CD4-positive, alpha-beta T cell treated with Interleukin-6 at 100 ng/mL for 8 hours (primary cell): ENCODE results near the gene CBARP.

Source experiments
- DNase-seq: peaks from one replicate; pipeline ENCODE4 v3.0.0-alpha.2; 2020; ENCODE audit warnings: mixed read lengths, low spot score

CBARP gene

GRCh38 chr19:1237754-1238368 is at the start of gene CBARP:
Gene CBARP (minus strand): TSS chr19:1238005. CDS start chr19:1236100, 1,905 bp downstream.
- no peak for DNase-seq

DNA sequence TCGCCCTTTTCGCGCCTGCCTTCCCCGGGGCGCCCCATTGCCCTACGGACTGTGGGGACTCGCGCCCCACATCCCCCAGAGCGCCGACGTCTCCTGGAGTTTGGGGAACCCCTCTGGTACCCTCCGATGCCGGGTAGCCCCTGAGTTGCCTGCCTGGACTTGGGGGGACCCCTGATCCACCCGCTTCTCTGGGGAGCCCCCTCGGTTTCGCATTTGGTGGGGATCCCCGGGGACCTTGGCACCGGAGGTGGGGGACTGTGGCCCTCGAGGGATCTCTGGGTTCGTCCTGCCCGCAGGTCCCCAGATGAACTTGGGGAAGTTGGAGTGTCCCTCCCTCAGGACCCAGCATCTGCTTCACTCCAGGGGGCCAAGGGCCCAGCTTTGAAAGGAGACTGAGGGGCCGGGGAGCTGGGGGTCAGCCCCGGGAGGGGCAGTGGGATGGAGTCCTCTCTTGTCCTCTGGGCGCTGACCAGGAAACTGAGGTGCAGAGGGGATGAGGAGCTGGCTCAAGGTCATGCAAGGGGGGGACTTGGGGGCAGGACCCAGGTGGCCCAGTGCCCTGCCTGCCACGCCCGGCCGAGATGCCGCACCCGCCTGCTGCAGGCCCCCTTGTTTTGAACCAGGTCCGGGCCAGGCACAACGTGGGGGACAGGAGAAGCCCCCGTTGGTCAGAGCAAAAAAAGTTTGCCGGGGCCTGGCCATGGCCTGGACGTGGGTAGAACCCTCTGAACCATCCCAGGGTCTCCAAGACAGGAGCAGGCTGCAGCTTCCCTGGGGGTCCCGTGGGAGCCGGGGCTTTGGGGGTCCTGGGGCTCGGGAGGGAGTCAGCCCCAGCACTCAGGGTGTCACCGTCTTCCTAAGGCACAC is 48.9 kb upstream of the CBARP start:
- no peak for DNase-seq

DNA sequence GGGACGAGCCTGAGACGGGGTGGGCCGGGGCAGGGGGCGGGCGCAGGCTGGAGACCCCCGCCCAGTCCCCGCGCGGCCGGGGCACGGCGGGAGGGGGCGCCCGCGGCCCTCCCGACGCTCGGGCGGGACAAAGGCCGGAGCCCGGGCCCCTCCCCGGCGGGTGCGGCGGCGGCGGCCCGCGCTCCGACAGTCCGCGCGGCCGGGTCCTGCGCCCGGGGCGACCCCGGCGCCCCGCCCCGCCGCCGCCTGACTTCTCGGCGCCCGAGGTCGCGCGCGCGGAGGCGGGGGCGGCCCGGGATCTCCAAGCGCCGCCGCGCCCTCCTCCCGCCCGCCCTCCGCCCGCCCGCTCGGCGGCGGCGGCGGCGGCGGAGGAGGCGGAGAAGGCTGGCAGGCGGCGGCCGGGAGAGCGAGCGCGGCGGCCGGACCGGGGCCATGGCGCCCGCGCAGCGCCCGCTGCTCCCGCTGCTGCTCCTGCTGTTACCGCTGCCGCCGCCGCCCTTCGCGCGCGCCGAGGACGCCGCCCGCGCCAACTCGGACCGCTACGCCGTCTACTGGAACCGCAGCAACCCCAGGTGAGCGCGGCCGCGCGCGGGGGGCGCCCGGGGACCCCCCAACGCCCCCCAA is 48.0 kb upstream of the CBARP start, which contains the start of gene EFNA2:
TSS of gene EFNA2 (plus strand) at position 137 of the 624 bp plus-strand sequence. CDS start at position 433, 296 bp downstream.
- DNase-seq: no peak

DNA sequence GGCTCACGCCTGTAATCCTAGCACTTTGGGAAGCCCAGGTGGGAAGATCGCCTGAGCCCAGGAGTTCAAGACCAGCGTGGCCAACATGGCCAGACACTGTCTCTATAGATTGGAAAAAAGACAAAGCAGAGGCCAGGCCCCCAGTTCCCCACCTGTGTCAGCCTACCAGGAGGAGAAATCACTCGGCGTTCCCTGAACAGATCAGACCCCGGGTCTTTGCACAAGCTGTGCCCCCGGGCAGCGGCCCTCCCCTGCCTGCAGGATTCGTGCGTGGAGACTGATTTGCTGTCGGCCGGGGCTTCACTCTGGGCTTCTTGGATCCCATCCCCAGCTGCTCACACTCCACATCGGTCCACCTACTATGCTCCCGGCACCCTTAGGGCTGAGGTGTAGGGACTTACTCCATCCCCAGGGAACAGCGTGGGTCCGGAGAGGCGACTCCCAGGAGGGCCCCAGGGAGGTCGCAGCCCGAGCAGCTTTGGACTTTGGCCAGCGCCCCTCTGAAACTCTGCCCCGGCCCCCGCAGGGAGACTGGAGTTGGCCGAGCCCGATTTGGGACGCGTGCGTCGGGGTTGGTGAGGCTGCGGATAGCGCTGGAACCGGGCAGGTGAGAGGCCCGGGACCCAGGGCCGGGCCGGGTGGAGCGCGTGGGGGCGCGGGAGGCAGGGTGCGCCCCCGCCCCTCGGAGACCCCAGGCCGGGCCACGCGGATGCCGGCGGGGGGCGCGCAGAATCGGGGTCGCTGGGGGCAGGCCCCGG is 47.4 kb upstream of the CBARP start:
- DNase-seq: no peak

DNA sequence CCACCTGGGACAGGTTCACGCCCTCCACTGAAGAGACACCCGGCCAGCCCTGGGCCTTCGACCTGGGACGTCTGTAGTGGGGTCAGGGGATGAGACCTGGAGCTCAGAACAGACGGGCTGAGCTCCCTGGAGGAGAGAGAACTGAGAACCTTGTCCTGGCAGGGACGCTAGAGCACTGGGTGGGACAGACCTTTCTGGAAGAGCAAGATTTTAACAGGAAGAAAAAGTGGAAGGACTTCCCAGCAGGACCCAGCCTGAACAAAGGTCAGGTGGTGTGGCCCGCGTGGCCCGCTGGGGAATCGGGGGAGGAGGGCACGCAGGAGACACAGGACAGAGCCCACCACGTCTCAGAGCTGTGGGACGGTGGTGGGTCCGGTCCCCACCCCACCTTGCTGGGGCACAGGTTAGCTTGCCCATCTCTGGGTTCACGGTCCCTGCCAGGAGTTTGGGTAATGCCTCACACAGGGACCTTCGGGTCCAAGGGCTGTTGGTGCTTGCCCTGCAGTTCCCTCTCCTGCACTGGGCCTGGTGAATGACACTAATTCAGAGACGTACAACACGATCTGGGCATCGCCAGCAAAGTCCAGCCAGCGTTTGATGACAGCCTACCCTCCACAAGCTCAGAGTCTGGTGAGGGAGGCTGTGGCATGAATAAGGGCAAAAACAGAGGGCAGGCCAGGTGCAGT is 46.6 kb upstream of the CBARP start:
- DNase-seq: no peak

DNA sequence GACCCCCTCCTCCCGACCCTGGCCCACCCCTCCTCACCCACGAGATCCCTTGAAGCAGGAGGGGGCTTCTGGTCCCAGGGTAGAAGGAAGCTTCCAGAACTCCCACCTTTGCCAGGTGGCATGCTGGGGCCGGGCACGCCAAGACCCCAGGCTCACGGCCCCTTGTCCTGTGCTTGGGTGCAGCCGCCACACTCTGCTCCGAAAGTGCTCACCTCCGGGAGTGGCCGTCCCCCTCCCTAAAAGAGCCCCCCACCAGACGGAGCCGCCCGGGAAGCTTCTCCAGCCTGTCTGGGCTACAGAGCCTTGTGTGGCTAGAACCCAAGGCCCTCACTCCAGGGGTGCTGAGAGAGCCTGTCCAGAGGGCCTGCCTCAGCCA is 46.1 kb upstream of the CBARP start:
- DNase-seq: no peak

DNA sequence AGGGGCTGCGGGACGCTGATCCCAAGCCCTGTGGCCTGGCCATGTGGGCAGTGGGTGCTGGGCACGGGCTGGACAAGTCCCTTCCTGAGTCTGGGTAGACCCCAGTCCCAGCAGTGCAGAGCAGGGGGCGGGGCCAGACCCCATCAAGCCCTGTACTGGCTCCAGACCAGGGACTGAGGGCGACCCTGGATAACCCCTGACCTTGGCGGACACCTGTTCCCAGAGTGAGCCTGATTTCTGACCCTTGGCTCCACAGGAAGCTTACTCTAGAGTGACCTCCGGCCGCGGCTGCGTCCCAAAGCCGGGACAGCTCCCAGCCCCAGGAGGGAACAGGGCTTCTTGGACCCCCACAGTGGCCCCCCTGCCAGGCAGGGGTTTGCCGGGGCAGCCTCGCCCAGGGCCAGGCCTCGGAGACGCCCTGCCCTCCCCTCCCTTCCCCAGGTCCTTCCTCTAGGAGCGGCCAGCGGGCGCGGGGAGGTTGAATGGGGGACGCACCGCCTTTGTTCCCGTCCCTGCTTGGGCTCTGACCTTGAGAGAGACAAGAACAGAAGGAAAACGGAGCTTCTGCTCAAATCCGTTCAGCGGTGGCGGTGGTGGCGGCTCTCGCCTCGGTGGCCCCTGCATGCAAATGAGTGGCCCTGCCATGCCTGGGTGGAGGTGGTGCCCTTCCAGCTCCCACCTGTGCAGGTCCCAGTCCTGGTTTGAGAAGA is 45.6 kb upstream of the CBARP start:
- DNase-seq: no peak

GRCh38 chr19:1282588-1283206 is 44.9 kb upstream of the CBARP start:
- DNase-seq: no peak

DNA sequence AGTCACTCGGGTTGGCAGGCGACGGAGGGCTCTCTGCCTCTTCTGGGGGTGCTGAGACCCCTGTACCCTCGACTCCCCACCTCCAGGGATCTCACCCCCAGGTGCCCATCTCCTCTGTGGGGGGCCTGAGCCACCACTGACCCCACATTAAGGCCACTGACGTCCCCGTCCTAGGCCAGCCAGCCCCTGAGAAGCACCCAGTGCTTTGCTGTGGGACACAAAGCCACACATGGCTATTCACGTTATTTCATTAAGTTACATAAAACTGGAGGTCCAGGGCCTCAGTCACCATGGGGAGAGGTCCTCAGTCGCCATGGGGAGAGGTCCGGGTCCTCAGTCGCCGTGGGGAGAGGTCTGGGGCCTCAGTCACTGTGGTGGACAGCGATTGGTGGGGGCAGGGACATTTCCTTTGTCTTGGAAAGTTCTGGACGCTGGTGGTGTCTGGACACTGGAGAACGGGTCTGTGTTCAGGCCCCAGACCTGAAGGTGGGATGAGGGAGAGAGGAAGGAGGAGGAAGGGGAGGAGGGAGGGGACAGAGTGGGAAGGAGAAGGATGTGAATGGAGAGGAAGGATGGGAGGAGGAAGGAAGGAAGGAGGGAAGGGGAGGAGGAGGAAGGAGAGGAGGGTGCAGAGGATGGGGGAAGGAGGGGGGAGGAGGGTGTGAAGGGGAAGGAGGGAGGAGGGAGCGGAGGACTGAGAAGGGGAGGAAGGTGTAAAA is 43.9 kb upstream of the CBARP start:
- DNase-seq: no peak

GRCh38 chr19:1280636-1281568 is 43.1 kb upstream of the CBARP start:
- no peak for DNase-seq

DNA sequence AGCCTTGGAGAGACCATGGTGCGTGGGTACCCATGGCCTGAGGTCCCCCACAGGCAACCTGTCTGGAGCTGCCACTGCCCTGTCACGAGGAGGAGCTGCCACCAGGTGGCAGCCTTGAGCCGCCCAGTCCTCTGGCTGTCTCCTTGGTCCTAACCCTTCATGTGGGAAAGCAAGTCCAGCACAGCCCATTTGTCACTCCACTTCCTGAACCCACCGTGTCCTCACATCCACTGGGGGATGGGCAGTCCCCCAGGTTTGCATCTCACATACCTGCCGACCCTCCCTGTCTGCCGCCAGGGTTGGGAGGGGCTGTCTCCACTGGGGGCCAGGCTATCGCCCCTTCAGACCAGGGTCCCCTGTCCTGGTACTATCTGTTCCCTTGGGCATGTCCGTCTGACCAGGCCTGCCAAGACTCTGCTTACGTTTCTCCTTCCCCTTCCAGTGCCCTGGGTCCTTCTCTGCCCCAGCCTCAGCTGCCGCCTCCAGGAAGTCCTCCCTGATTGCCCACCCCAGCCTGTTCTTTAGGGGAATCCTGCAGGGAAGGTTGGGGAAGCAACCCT is 42.1 kb upstream of the CBARP start:
- DNase-seq: peak; percentile 77

GRCh38 chr19:1278713-1279660 is 41.2 kb upstream of the CBARP start:
- DNase-seq: no peak

- no peak for DNase-seq
These were observed 40.3 kb upstream of the CBARP start for GRCh38 chr19:1278074-1278473.

GRCh38 chr19:1277061-1277460 is 39.3 kb upstream of the CBARP start:
- no peak for DNase-seq

DNA sequence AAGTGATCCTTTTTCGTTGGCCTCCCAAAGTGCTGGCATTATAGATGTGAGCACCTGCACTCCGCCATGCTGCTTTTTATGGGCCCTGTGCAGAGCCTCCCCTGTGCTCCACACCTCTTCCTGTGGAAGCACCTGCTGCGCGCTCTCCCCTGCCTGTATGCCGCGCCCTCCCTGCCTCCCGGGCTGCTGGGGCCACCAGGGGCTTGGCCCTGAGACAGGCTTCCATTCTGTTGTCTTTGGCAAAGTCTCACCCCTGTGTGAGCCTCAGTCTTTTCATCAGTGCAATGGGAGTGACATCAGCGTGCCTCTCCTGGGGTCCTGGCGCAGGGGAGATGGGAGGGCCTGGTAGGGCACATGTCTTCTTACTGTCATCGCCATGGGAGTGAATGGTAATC is 38.8 kb upstream of the CBARP start:
- peak; percentile 32 for DNase-seq

DNA sequence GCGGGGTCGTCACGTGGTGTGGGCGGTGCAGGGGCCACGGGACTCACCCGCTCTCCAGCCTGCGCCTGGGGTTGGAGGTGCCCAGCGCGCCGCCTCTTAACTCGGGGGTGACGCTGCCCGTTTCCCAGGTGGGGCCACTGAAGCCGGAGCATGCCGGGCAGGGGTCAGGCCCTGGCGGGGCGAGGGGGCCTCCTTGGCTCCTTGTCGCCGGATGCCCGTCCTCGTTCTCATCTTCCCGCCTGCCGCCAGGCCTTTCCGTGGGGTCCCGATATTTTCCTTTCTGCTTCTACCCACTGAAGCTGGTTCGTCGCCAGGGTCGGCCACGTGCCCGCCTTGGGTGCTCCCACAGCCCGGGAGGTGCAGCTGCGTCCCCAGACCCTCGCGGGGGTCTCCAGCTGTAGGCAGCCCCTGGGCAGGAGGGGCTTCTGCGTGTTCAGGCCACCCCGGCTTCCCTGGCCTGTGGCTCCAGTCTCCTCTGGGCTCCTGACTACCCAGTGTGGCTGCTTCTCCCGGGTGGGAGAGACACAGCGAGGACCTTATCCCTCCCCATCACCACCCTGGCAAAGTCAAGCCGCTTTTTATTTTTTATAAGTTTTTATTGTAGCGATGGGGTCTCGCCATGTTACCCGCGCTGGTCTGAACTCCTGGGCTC is 38.3 kb upstream of the CBARP start:
- DNase-seq: no peak
